Left colon (tissue), 2 donors: Measurements from ENCODE around the gene ATP6V0D1. TPM values are rescaled to one million over a fixed set of nuclear protein-coding genes. Genes with fewer than 3 reads are reported as not detected.
"Not testable (repeated sequence)": the region's sequence is repeated elsewhere in the genome, so short reads cannot be mapped to it uniquely, and the experiment has no call there.

Experiments
- ATAC-seq: fragments of 200-7000 bp; cut with Tn5 transposase; one replicate; pipeline ENCODE4 v1.9.1; 2020; ENCODE audit warnings: mild to moderate bottlenecking, moderate library complexity
- DNase-seq, 2 donors: peaks; one replicate each; pipeline ENCODE4 v3.0.0-alpha.2; 2020
- intact Hi-C, 2 donors: fragments of 100-400 bp; cut with DNase I in 1 of 2; cut with micrococcal nuclease in 1 of 2; formaldehyde crosslinking; loops; one replicate each; pipeline versions ENCODE4 v1.11.2 to v1.14.0; 2022; cut with DNase I, micrococcal nuclease
- total RNA-seq, 2 donors: library from RNA; stranded (reverse); fragmentation: NEBNext Ultra II Directional; extraction: Animal tissue kit (Norgen Biotek cat#: 25700); gene quantifications; one replicate each; pipeline ENCODE4 v1.2.1, GENCODE V29; 2021
- donor health status: DM: no; HTN: no; CAD: no.
- donor health status: DM: yes; HTN: yes; CAD: no.

Gene ATP6V0D1
- total RNA-seq, 2 donors from 2014 or later, result 226 to 297 TPM

- ATAC-seq (no peak), DNase-seq (no peak)
- intact Hi-C loops, result no loop called here
Measured at GRCh38 chr16:67421030-67421429, 59.9 kb downstream of the ATP6V0D1 start.

- intact Hi-C loops, result no loop called here
- DNase-seq (no peak), ATAC-seq (no peak)
Measured at GRCh38 chr16:67419931-67420330, 61.0 kb downstream of the ATP6V0D1 start.

GRCh38 chr16:67419502-67419901 lies 61.5 kb downstream of the ATP6V0D1 start:
- DNase-seq, result no peak

GRCh38 chr16:67417333-67418061 lies 63.5 kb downstream of the ATP6V0D1 start:
- ATAC-seq, result no peak
- intact Hi-C loops, result no loop called here
- no peak for DNase-seq

More at GRCh38 chr16:67419502-67419901, 61.5 kb downstream of the ATP6V0D1 start:
- intact Hi-C loops, result no loop called here
- no peak for ATAC-seq

GRCh38 chr16:67415872-67416793 lies 64.8 kb downstream of the ATP6V0D1 start, which contains the start of gene ZDHHC1:
TSS of gene ZDHHC1 (minus strand) at chr16:67416477. CDS start at chr16:67407775, 8,702 bp downstream.
- peak; percentile 90 for ATAC-seq
- intact Hi-C loops, result no loop called here

GRCh38 chr16:67415421-67415820 lies 65.5 kb downstream of the ATP6V0D1 start:
- intact Hi-C loops, ATAC-seq, DNase-seq: not testable (repeated sequence)

More at GRCh38 chr16:67415872-67416793, 64.8 kb downstream of the ATP6V0D1 start, which contains the start of gene ZDHHC1:
- peak; percentile 50 to 74 for DNase-seq

GRCh38 chr16:67413978-67414911 lies 66.7 kb downstream of the ATP6V0D1 start:
- DNase-seq, result no peak
- intact Hi-C loops, result no loop called here
- ATAC-seq, result peak; percentile 65

GRCh38 chr16:67412294-67412693 lies 68.7 kb downstream of the ATP6V0D1 start:
- no peak for ATAC-seq
- intact Hi-C loops, result no loop called here
- no peak for DNase-seq

GRCh38 chr16:67411339-67411738 lies 69.6 kb downstream of the ATP6V0D1 start:
- intact Hi-C loops, result no loop called here
- DNase-seq (no peak), ATAC-seq (no peak)

- intact Hi-C loops, result no loop called here
- DNase-seq (no peak), ATAC-seq (no peak)
Measured at GRCh38 chr16:67409631-67410030, 71.3 kb downstream of the ATP6V0D1 start.

GRCh38 chr16:67407788-67408452 lies 73.0 kb downstream of the ATP6V0D1 start:
- intact Hi-C loops, result no loop called here
- DNase-seq, result no peak
- no peak for ATAC-seq

GRCh38 chr16:67407176-67407787 lies 73.7 kb downstream of the ATP6V0D1 start:
- ATAC-seq (no peak), DNase-seq (no peak)
- intact Hi-C loops, result no loop called here

GRCh38 chr16:67406111-67406971 lies 74.6 kb downstream of the ATP6V0D1 start:
- ATAC-seq, result no peak
- intact Hi-C loops, result no loop called here
- DNase-seq, result no peak

GRCh38 chr16:67405336-67405735 lies 75.6 kb downstream of the ATP6V0D1 start:
- DNase-seq (no peak), ATAC-seq (no peak)
- intact Hi-C loops, result no loop called here

- ATAC-seq (peak; percentile 95), DNase-seq (peak; percentile 75 to 89)
- intact Hi-C loops, result no loop called here
Measured at GRCh38 chr16:67404740-67405226, 76.2 kb downstream of the ATP6V0D1 start.

- intact Hi-C loops, result no loop called here
- ATAC-seq (peak; percentile 3), DNase-seq (no peak)
Measured at GRCh38 chr16:67403976-67404555, 76.9 kb downstream of the ATP6V0D1 start.
